Liver (tissue), 2 donors: Measurements from ENCODE around the gene HADHA.

Source experiments
- CTCF ChIP-seq: fragments of 150-350 bp; IDR thresholded peaks from 2 replicates; pipeline ENCODE4 v1.5.1; 2017; ENCODE audit warnings: improper control_type of control experiment, low read depth, low read length; ENCODE audit not compliant: missing input control
- MAX ChIP-seq: IDR thresholded peaks from 2 replicates; pipeline ENCODE4 v1.6.1; 2016; ENCODE audit warnings: antibody characterized with exemption
- YY1 ChIP-seq: IDR thresholded peaks from 2 replicates; pipeline ENCODE4 v1.6.1; 2016; ENCODE audit warnings: antibody characterized with exemption, mild to moderate bottlenecking
- TF ChIP-seq, protein P1 (sequence below): IDR thresholded peaks from 2 replicates; pipeline ENCODE4 v1.6.1; 2016; ENCODE audit warnings: antibody characterized with exemption
- donor health status: healthy.

GRCh38 chr2:26237868-26238267 is 6.6 kb downstream of the HADHA start:
- TF ChIP-seq, protein P1, sequence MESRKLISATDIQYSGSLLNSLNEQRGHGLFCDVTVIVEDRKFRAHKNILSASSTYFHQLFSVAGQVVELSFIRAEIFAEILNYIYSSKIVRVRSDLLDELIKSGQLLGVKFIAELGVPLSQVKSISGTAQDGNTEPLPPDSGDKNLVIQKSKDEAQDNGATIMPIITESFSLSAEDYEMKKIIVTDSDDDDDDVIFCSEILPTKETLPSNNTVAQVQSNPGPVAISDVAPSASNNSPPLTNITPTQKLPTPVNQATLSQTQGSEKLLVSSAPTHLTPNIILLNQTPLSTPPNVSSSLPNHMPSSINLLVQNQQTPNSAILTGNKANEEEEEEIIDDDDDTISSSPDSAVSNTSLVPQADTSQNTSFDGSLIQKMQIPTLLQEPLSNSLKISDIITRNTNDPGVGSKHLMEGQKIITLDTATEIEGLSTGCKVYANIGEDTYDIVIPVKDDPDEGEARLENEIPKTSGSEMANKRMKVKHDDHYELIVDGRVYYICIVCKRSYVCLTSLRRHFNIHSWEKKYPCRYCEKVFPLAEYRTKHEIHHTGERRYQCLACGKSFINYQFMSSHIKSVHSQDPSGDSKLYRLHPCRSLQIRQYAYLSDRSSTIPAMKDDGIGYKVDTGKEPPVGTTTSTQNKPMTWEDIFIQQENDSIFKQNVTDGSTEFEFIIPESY: no peak
- TF ChIP-seq CTCF: no peak
- no peak for TF ChIP-seq YY1
- no peak for TF ChIP-seq MAX
